GM12891 (cell line): Measurements from ENCODE around the gene DPP10.

ENCODE experiments used
- POLR2A ChIP-seq: IDR thresholded peaks from 2 replicates; pipeline ENCODE4 v1.6.1; 2011; ENCODE audit warnings: low read depth, low read length, control low read depth
- POLR2AphosphoS5 ChIP-seq: IDR thresholded peaks from 2 replicates; pipeline ENCODE4 v1.6.1; 2011; ENCODE audit warnings: low read depth, low read length, control low read depth
- TAF1 ChIP-seq: IDR thresholded peaks from 2 replicates; pipeline ENCODE4 v1.6.1; 2011; ENCODE audit warnings: low read depth, low read length, control low read depth

DNA sequence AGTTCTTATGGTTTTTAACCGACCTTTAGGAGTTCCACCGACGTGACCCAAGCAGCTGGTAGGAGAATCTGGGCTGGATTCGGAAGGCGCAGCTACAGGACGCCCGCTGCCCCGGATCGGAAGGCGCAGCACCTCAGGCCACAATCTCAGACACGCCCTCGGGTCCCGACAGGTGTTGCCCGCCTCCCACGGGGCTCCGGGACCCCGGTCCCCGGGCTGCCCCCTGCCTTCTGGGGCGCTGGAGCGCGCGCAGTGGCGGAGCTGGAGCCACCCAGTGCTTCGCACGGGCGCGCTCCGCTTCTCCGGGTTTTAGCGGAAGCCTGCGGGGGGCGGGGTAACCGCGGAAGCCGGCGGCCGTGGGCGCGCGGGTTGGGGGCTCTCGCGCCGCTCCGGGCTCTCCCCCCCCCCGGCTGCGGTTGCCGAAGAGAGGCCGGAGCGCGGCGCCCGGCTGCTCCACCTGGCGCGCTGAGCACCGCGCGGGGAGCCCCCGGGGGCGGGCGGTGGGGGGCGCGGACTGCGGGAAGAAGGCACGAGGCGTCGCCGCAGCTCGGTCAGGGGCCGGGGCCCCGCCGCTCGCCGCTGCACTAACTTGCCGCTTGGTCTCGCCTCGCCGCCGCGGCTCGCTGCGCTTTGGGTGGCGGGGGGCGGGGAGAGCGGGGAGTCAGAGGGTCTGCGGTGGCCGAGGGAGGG, 718.8 kb downstream of the DPP10 start:
- TF ChIP-seq POLR2A (no peak), POLR2AphosphoS5 (no peak), TAF1 (no peak)
